ENCODE results near the gene CRISP3. TPM values are rescaled to one million over a fixed set of nuclear protein-coding genes. Genes with fewer than 3 reads are reported as not detected.

Gene CRISP3
- total and polyA plus RNA-seq, 2 of the 8 experiments (the other 6 are each of a cell fraction or from before 2014, with no cell fraction given) = not detected

- no peak overlapping the region for H4K5ac ChIP-seq (ENCODE audit: insufficient read length, low read depth, low read length)
- H3K27me3 ChIP-seq (replicated peaks in 1 of 4; ENCODE audit: control insufficient read depth in 3 of 4, extremely low read depth in 1 of 4, insufficient read depth in 3 of 4, low read length in 3 of 4) = peaks cover 0 to 1% (median 0%) of the 10 kb centered on the region in 4 experiments; a peak in 1 of 7 replicates
- no peak overlapping the region for H3K9ac ChIP-seq (replicated peaks in 1 of 4; ENCODE audit: extremely low read depth in 1 of 4, low read depth in 3 of 4, low read length in 3 of 4)
- no peak overlapping the region for H3K4ac ChIP-seq (replicated peaks; ENCODE audit: insufficient read length, low read depth, low read length)
- H3K4me3 ChIP-seq (ENCODE audit: extremely low read depth in 1 of 4, insufficient read depth in 2 of 4, low read depth in 3 of 4, low read length in 4 of 4) = no peak overlapping the region
- H3K23ac ChIP-seq (ENCODE audit: insufficient read length) = no peak overlapping the region
- H3K18ac ChIP-seq (ENCODE audit: extremely low read depth, low read length) = no peak overlapping the region
- no peaks in the 10 kb centered on the region for H3K4me1 ChIP-seq (replicated peaks in 1 of 4; ENCODE audit: control insufficient read depth in 3 of 4, insufficient read depth in 4 of 4, low read length in 3 of 4)
- no peaks in the 10 kb centered on the region for H3K79me2 ChIP-seq (ENCODE audit: control insufficient read depth in 1 of 2, insufficient read depth in 2 of 2, low read length in 2 of 2)
- no peak overlapping the region for H3K14ac ChIP-seq (ENCODE audit: insufficient read length)
- DNase-seq (ENCODE audit: low read depth in 1 of 2, low spot score in 2 of 2) (no peak), FAIRE-seq (no peak)
- no peaks in the 10 kb centered on the region for H3K79me1 ChIP-seq (ENCODE audit: low read depth, low read length)
- H4K8ac ChIP-seq (ENCODE audit: extremely low read depth, insufficient read depth, low read length) = no peak overlapping the region
- H2BK5ac ChIP-seq (ENCODE audit: low read depth, low read length) = no peak overlapping the region
- H3K9me3 ChIP-seq (ENCODE audit: insufficient read depth in 2 of 2, low read depth in 1 of 2, low read length in 1 of 2) = no peaks in the 10 kb centered on the region
- H2BK120ac ChIP-seq (replicated peaks; ENCODE audit: low read depth, low read length) = no peak overlapping the region
- H4K91ac ChIP-seq (replicated peaks; ENCODE audit: insufficient read length, low read length) = no peak overlapping the region
- no peak overlapping the region for H3K56ac ChIP-seq (replicated peaks; ENCODE audit: insufficient read length, low read depth, low read length)
- H2BK15ac ChIP-seq (ENCODE audit: low read length) = no peak overlapping the region
- no peaks in the 10 kb centered on the region for H4K20me1 ChIP-seq (replicated peaks in 1 of 2; ENCODE audit: control insufficient read depth in 1 of 2, insufficient read depth in 2 of 2, low read length in 2 of 2)
- POLR2A ChIA-PET (ENCODE audit: partially characterized antibody) = no interaction called here
- H3K27ac ChIP-seq (ENCODE audit: low read depth, low read length) = no peak overlapping the region
- 83% methylated on average over 2 of the region's 2 CpGs; no CpG with 5 or more reads in 1 of the 2 experiments for WGBS, 2 experiments (ENCODE audit: extremely low coverage in 1 of 2, insufficient coverage in 1 of 2, insufficient read length in 1 of 2, insufficient replicate concordance in 2 of 2, low coverage in 1 of 2, low lambda C conversion rate in 2 of 2, missing lambda C conversion rate in 1 of 2)
- CTCF ChIA-PET (ENCODE audit: partially characterized antibody) = no interaction called here
- no peak for TF ChIP-seq KDM1A (IDR thresholded peaks at IDR 0.05; ENCODE audit: borderline replicate concordance, low read length)
- no peak for TF ChIP-seq GABPA (IDR thresholded peaks at IDR 0.05; ENCODE audit: borderline replicate concordance, insufficient read depth, low read length)
- TF ChIP-seq CREB1 (IDR thresholded peaks at IDR 0.05) = no peak
- no peak for TF ChIP-seq JUND (IDR thresholded peaks at IDR 0.05; ENCODE audit: low read length)
- no peak for TF ChIP-seq BRCA1 (IDR thresholded peaks at IDR 0.05; ENCODE audit: low read depth, low read length)
- no peak for TF ChIP-seq HDAC2 (IDR thresholded peaks at IDR 0.05; ENCODE audit: borderline replicate concordance in 1 of 2, low read depth in 2 of 2, low read length in 2 of 2)
- TF ChIP-seq TCF12 (IDR thresholded peaks at IDR 0.05; ENCODE audit: low read depth, low read length) = no peak
- no peak for TF ChIP-seq SP1 (IDR thresholded peaks at IDR 0.05; ENCODE audit: low read depth, low read length)
- TF ChIP-seq POLR2A (IDR thresholded peaks at IDR 0.05; ENCODE audit: control extremely low read depth in 1 of 2, low read depth in 2 of 2, low read length in 2 of 2) = no peak
- no peak for TF ChIP-seq CTBP2 (IDR thresholded peaks at IDR 0.05; ENCODE audit: borderline replicate concordance, insufficient read depth, insufficient read length, low read length)
- TF ChIP-seq CEBPB (IDR thresholded peaks at IDR 0.05; ENCODE audit: low read depth, low read length) = no peak
- no peak for TF ChIP-seq POLR2AphosphoS5 (IDR thresholded peaks at IDR 0.05; ENCODE audit: low read depth, low read length)
- H2AK5ac ChIP-seq (ENCODE audit: low read depth, low read length) = no peak overlapping the region
- no peak overlapping the region for H3K4me2 ChIP-seq (ENCODE audit: insufficient read depth in 1 of 2, low read depth in 2 of 2, low read length in 2 of 2)
- H3K23me2 ChIP-seq (ENCODE audit: low read depth, low read length) = no peaks in the 10 kb centered on the region; the same call in 1 of the 2 replicates
- 0 out of 2 replicates have a peak overlapping the region, but pooled peaks have one; percentile 12 for H2AFZ ChIP-seq (ENCODE audit: low read length)
- H2BK20ac ChIP-seq (ENCODE audit: low read length) = no peak overlapping the region
- H2BK12ac ChIP-seq (ENCODE audit: low read depth, low read length) = no peak overlapping the region
- H3K36me3 ChIP-seq (ENCODE audit: control insufficient read depth in 2 of 4, insufficient read depth in 4 of 4, low read length in 3 of 4) = no peaks in the 10 kb centered on the region
Measured at GRCh38 chr6:49733680-49734079, 10.5 kb downstream of the CRISP3 start.

Data from H1 (cell line).